Large intestine (tissue), 3 donors: ENCODE measurements around the gene GDI1. TPM values are rescaled to one million over a fixed set of nuclear protein-coding genes. Genes with fewer than 3 reads are reported as not detected.
A peak's percentile ranks its signal among the peaks of the same experiment; 100 is the strongest.

Experiments
- DNase-seq, 2 donors: peaks; one replicate each; pipeline versions ENCODE4 v3.0.0 to v3.0.0-alpha.2; 2013
- H3K27ac ChIP-seq: one replicate; pipeline ENCODE4 v1.5.1; 2013; ENCODE audit warnings: low read length
- H3K27me3 ChIP-seq: 2 replicates; pipeline ENCODE4 v1.6.1; 2013; ENCODE audit warnings: low read length; ENCODE audit not compliant: control insufficient read depth, insufficient read depth
- H3K36me3 ChIP-seq: 2 replicates; pipeline ENCODE4 v1.6.1; 2013; ENCODE audit warnings: low read length; ENCODE audit not compliant: control insufficient read depth, insufficient read depth
- H3K4me1 ChIP-seq: one replicate; pipeline ENCODE4 v1.6.1; 2013; ENCODE audit warnings: low read length; ENCODE audit not compliant: control insufficient read depth, insufficient read depth
- H3K4me3 ChIP-seq: one replicate; pipeline ENCODE4 v1.5.1; 2013; ENCODE audit warnings: low read length
- H3K9me3 ChIP-seq: one replicate; pipeline ENCODE4 v1.6.1; 2013; ENCODE audit warnings: mild to moderate bottlenecking, low read depth, low read length, moderate library complexity; ENCODE audit not compliant: control insufficient read depth
- WGBS: methylation state at CpG from one replicate; pipeline ENCODE4 v1.1.5; 2013; ENCODE audit warnings: low lambda C conversion rate; ENCODE audit not compliant: insufficient coverage; 5-methylcytosine and 5-hydroxymethylcytosine counted together
- polyA plus RNA-seq: library from polyadenylated mRNA; unstranded; fragments of 120-200 nt; gene quantifications from one replicate; pipeline ENCODE4 v1.2.1, GENCODE V29; 2013

The GDI1 gene
- polyA plus RNA-seq, 1 donor: 108 TPM

DNA sequence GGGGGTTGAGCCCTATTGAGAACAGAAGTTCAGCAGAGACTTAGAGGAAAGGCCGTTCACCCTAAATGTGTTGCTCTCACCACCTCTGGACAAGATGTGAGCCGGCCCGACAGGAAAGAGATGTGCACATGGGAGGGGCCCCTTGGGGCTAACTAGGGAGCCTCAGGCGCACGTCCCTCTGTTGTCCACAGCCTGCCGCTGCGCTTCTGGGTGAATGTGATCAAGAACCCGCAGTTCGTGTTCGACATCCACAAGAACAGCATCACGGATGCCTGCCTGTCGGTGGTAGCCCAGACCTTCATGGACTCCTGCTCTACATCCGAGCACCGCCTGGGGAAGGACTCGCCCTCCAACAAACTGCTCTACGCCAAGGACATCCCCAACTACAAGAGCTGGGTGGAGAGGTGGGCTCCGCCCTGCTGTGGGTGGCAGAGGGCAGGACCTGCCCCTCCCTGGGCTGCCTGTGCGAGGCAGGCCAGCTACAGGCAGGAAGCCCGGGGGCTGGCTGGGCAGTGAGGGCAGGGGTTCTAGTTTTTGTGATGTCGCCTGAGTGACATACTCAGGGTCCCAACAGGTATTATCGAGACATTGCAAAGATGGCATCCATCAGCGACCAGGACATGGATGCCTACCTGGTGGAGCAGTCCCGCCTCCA, 34.1 kb downstream of the GDI1 start:
- Histone ChIP-seq H3K4me1 (peaks cover 2% of the 10 kb centered on the region), H3K27ac (no peak overlapping the region), H3K9me3 (no peaks in the 10 kb centered on the region), H3K36me3 (peaks cover 36% of the 10 kb centered on the region), H3K4me3 (no peak overlapping the region), H3K27me3 (no peaks in the 10 kb centered on the region)
- DNase-seq: no peak
- WGBS: no CpG with 5 or more reads among the region's 23 CpGs

DNA sequence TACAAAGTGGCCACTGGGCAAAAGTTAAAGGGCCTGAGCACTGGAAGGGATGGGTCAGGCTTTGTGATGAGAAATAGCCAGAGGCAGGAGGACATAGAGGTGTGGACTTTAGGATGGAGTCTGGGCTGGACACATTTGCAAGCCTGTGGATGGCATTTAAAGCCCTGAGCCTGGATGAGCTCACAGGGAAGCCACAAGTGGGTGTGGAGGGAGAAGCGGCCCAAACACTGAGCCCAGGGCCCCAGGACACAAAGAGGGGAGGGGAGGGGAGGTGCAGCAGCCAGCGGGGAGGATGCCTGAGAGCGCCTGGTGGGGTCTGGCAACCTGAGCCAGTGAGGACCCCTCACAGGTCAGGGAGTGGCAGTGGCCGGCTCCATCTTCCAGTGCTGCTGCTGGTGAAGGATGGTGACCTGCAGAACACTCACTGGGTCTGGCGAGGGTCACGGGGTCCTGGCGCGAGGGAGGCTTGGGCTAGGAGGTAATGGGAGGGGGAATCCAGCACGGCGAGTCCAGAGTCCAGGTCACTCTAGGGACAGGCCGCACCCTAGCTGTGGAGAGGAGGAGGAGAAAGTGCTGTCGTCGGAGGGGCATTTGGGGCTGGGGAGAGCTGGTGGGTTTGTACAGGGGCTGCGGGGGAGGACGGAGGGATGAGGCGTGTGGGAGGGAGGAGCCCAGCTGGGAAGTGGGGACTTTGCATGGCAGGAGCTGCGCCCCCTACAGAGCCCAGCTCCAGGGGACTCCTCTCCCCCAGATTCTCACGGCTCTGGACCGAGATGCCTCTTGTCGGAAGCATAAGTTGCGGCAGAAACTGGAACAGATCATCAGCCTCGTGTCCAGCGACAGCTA, 35.1 kb downstream of the GDI1 start:
- Histone ChIP-seq H3K4me3 (no peak overlapping the region), H3K27me3 (no peaks in the 10 kb centered on the region), H3K36me3 (peaks cover 29% of the 10 kb centered on the region), H3K4me1 (peaks cover 2% of the 10 kb centered on the region), H3K9me3 (no peaks in the 10 kb centered on the region), H3K27ac (no peak overlapping the region)
- peak in 1 of 2 donors; percentile 20 for DNase-seq
- WGBS: no CpG with 5 or more reads among the region's 23 CpGs

GRCh38 chrX:154472685-154473632, 36.0 kb downstream of the GDI1 start:
- H3K9me3 ChIP-seq: no peaks in the 10 kb centered on the region
- H3K4me3 ChIP-seq: no peak overlapping the region
- H3K4me1 ChIP-seq: peaks cover 5% of the 10 kb centered on the region
- no peaks in the 10 kb centered on the region for H3K27me3 ChIP-seq
- no CpG with 5 or more reads among the region's 28 CpGs for WGBS
- DNase-seq: no peak
- H3K27ac ChIP-seq: no peak overlapping the region
- H3K36me3 ChIP-seq: peaks cover 29% of the 10 kb centered on the region

DNA sequence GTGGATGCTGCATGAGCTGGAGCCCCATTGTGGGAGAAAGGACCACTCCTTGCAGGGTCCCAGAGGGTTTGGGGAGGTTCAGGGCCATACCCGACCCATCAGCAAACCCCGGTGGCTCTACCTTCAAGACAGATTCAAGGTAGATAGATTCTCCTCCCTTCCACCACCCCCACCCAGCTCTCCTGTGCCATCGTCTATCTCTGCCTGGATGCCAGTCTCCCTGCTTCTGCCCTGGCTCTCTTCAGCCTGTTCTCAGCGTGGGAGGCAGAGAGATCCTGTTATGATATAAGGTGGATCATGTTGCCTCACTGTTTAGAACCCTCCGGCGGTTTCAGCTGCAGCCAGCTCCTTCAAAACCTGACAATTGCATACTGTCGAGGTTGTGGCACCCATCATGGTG, 36.7 kb downstream of the GDI1 start:
- Histone ChIP-seq H3K4me3 (no peak overlapping the region), H3K9me3 (no peaks in the 10 kb centered on the region), H3K27me3 (no peaks in the 10 kb centered on the region), H3K36me3 (peaks cover 26% of the 10 kb centered on the region), H3K4me1 (peaks cover 7% of the 10 kb centered on the region), H3K27ac (no peak overlapping the region)
- DNase-seq: no peak
- no CpG with 5 or more reads among the region's 7 CpGs for WGBS

DNA sequence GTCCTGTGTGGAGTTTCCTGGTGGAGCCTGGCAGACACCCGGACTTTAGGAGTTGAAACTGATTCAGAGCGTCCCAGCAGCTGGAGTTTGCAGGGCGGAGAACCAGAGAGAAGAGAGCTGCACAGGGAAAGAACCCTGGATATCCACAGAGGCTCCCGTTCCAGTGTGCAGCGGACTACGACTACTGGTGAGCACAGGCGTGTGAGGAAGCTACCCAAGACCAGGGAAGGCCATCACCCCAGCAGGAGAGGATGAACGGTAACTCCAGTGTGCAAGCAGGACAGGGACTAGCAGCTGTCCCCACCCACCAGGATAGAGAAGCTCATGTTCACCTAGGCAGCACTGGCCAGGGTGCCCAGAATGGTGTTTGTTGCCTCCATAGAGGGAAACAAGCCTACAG, 39.9 kb downstream of the GDI1 start:
- no peak overlapping the region for H3K27ac ChIP-seq
- H3K4me3 ChIP-seq: no peak overlapping the region
- no CpG with 5 or more reads among the region's 8 CpGs for WGBS
- peaks cover 3% of the 10 kb centered on the region for H3K36me3 ChIP-seq
- H3K9me3 ChIP-seq: no peaks in the 10 kb centered on the region
- no peaks in the 10 kb centered on the region for H3K27me3 ChIP-seq
- peaks cover 13% of the 10 kb centered on the region for H3K4me1 ChIP-seq
- no peak for DNase-seq

GRCh38 chrX:154477891-154478477, 41.0 kb downstream of the GDI1 start:
- no CpG with 5 or more reads among the region's 24 CpGs for WGBS
- Histone ChIP-seq H3K4me1 (peaks cover 11% of the 10 kb centered on the region), H3K27me3 (no peaks in the 10 kb centered on the region), H3K9me3 (no peaks in the 10 kb centered on the region), H3K4me3 (peak overlapping the region; percentile 49), H3K36me3 (peaks cover under 1% of the 10 kb centered on the region), H3K27ac (no peak overlapping the region)
- no peak for DNase-seq

GRCh38 chrX:154478728-154479622, 42.0 kb downstream of the GDI1 start, which contains the start of gene LAGE3:
LAGE3 (minus strand) TSS chrX:154479281; CDS start chrX:154478915, 366 bp downstream.
- peak; percentile 88 to 92 for DNase-seq
- Histone ChIP-seq H3K36me3 (peaks cover under 1% of the 10 kb centered on the region), H3K4me1 (peaks cover 11% of the 10 kb centered on the region), H3K27me3 (no peaks in the 10 kb centered on the region), H3K4me3 (peak within 1 kb of the TSS; percentile 49), H3K27ac (peak within 1 kb of the TSS; percentile 81), H3K9me3 (no peaks in the 10 kb centered on the region)
- WGBS: no CpG with 5 or more reads among the region's 85 CpGs

DNA sequence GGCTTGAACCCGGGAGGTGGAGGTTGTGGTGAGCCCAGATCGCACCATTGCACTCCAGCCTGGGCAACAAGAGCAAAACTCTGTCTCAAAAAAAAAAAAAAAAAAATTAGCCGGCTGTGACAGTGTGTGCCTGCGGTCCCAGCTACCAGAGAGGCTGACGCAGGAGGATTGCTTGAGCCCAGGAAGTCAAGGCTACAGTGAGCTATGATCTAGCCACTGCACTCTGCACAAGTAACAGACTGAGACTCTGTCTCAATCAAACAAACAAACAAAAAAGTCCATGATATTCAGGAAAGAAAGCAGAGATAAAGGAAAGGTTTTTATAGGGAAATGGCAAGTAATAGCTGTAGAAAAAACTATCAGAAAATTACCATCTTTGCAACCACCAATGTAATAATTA, 44.2 kb downstream of the GDI1 start:
- Histone ChIP-seq H3K9me3 (no peaks in the 10 kb centered on the region), H3K27me3 (no peaks in the 10 kb centered on the region), H3K4me1 (peaks cover 23% of the 10 kb centered on the region), H3K4me3 (no peak overlapping the region), H3K27ac (no peak overlapping the region), H3K36me3 (peaks cover 14% of the 10 kb centered on the region)
- DNase-seq: no peak
- no CpG with 5 or more reads among the region's 5 CpGs for WGBS

DNA sequence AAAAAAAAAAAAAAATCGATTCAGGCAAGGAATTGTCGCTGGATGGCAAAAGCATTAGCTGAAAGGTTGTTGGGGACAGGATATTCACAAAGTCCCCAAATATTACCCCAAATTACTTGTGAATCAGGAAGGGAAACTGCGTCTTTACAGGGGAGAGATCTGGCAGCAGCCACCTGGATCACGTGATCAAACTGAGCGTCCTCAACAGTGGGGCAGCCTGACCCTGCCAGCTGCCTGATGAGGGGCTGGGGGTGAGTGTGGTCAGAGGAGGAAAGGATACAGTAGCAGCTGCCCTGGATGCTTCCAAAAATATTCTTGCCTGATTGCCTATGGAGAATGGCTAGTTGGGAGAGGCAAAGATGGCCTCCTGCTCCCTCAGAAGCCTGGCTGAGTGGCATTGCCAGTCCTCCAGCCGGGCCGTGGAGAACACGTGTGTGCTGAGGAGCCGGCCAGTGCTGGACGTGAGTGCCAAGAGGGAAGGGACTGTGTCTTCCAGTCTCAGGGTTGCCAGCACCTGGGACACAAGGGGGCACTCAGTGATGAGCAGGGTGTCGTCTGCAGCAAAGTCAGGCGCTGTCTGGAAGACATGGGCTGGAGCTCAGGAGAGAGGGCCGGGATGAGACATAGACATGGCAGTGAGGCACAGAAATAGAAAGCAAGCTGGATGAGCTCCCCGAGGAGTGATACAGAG, 45.1 kb downstream of the GDI1 start:
- H3K36me3 ChIP-seq: peaks cover 14% of the 10 kb centered on the region
- no peak overlapping the region for H3K4me3 ChIP-seq
- no peaks in the 10 kb centered on the region for H3K27me3 ChIP-seq
- no peak overlapping the region for H3K27ac ChIP-seq
- H3K4me1 ChIP-seq: peaks cover 25% of the 10 kb centered on the region
- H3K9me3 ChIP-seq: no peaks in the 10 kb centered on the region
- no peak for DNase-seq
- no CpG with 5 or more reads among the region's 14 CpGs for WGBS
